ENCODE results near the gene USP10.

The USP10 gene

GRCh38 chr16:84810518-84811273 is 110.9 kb downstream of the USP10 start:
- no peak for DNase-seq

DNA sequence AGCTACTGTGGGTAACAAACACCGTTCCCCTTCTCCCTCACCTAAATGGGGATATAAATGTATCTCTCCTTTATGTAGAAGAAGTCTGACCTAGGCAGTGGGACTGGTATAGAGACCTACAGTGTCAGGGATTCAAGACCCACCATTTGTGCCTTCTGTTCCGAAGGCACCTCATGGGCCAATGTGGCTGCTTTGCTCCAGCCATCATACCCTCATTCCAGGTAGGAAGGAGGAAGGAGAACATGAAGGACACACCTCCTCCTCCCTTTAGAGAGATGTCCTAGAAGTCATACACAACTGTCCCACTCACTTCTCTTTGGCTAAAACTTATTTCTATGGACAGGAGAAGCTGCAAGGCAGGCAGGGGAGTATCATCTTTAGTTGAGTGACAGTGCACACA is 111.7 kb downstream of the USP10 start:
- no peak for DNase-seq

- DNase-seq = no peak
These were observed 113.5 kb downstream of the USP10 start for GRCh38 chr16:84813141-84813934.

GRCh38 chr16:84815462-84815861 is 115.7 kb downstream of the USP10 start:
- no peak for DNase-seq

DNA sequence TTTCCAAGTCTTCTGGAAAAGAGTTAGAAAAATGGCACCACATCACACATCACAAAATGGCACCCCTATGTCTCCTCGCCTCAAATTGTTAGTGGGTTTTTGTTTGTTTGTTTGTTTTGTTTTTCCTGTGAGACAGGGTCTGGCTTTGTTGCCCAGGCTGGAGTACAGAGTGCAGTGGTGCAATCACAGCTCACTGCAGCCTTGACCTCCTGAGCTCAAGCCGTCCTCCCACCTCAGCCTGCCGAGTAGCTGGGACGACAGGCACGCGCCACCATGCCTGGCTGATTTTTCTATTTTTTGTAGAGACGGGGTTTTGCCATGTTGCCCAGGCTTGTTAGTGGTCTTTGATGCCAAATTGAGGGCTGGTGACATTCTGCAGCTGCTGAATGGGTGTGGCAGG is 116.2 kb downstream of the USP10 start:
- DNase-seq = no peak

DNA sequence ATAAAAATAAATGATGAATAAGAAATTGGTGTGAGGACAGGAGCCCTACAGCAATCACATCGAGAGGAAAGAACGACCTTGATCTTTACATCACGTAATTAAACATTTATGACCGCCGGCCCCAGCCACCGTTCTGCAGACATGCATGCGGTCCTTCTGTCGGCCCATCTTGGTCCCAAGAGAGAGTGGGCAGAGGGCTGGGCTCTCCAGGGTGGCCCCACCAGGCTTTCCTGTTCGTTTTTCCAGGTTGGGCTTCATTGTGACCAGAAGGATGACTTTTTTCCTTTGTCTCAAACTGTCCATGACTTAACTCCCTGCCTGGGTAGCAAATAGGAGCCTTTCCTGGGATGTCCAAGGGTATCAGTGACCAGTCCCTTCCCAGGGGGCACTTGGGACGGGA is 116.7 kb downstream of the USP10 start:
- DNase-seq = no peak

GRCh38 chr16:84817206-84817605 is 117.4 kb downstream of the USP10 start:
- no peak for DNase-seq

- no peak for DNase-seq
These were observed 117.8 kb downstream of the USP10 start for GRCh38 chr16:84817613-84818012.

DNA sequence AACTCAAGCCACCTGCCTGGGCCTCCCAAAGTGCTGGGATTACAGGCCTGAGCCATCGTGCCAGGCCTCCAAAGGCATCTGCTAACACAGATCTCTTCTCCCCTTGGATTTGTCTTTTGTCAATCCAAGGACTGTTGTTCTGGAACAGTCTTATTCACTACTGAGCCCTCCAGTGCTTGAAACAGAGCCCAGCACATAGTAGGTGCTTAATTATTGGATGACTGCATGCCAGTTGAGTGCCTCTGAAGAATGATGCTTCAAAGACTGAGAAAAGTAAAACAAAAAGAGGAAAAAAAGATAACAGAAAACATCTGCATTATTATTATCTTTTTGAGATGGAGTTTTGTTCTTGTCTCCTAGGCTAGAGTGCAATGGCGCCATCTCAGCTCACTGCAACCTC is 118.3 kb downstream of the USP10 start:
- DNase-seq = no peak

GRCh38 chr16:84818989-84819643 is 119.3 kb downstream of the USP10 start:
- DNase-seq = no peak

DNA sequence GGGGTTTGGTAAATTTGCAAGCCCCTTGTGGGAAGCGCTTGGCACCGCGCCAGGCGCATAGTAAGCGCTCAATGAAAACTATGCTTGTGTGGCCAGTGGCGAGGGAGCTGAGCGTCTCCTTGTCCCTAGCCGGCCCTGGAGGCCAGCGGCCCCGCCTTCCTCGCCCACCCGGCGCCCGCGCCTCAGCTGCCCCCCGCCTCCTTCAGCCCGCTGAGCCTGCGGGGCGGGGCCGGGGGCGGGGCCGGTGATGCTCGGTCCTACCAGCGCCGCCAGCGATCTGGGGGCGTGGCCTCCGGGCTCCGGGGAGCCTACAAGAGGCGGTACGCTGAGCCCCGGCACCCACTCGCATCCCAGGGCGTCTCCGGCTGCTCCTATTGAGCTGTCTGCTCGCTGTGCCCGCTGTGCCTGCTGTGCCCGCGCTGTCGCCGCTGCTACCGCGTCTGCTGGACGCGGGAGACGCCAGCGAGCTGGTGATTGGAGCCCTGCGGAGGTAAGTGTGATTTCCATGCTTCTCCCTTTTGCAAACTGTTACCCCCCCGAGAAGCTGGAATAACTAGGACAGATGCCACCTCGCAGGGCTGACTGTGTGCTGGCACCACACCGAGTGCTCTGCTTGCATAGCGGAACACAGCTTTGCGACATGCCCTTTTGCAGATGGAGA is 120.0 kb downstream of the USP10 start, which contains the start of gene CRISPLD2:
TSS of gene CRISPLD2 (plus strand) at position 342 of the 661 bp plus-strand sequence. CDS start 18,511 bp downstream, outside the sequence.
- DNase-seq = peak; percentile 80

GRCh38 chr16:84820305-84820684 is 120.5 kb downstream of the USP10 start:
- no peak for DNase-seq

- DNase-seq = no peak
These were observed 121.0 kb downstream of the USP10 start for GRCh38 chr16:84820771-84821170.

GRCh38 chr16:84821179-84821578 is 121.4 kb downstream of the USP10 start:
- no peak for DNase-seq

DNA sequence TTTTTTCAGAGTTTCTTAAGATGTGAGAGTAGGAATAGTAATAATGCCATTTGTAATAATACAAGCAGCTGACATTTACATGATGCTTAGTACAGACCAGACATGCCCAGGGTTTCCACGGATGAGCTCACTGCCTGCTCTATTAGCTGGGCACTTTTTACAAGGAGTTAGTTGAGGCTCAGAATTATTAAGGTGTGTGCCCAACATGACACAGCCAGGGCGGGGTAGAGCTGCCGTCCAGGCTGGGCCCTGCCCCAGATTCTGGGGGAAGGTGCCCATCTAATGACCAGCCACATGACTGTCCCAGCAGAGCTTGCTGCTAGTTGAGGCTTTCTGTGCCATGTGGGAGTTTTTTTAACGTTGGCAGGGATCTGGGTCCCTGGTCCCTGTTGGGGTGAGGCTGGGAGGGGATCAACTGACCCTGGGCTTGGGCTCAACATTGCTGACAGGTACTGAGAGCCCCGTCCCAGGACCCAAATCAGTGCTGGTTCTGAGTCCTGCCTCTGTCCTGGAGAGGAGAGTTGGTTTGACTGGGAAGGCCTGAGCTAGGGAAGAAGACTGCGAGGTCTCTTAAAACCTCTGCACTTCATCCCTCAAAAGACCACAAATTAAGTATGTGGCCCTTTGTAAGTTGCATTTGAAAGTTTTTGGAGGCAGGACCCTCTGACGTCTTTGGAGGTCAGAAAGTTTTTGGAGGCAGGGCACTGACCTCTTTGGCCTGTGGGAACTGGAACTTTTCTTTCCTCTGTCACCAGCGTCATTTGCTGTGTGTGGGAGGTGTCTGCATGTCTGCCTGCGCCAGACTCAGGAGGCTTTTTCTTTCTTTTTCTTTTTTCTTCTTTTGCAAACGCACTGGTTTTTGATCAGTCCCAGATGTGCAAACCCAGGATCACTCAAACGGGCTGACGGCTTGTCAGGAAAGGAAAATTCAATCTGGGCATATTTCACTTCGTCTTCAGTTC is 122.2 kb downstream of the USP10 start:
- no peak for DNase-seq

DNA sequence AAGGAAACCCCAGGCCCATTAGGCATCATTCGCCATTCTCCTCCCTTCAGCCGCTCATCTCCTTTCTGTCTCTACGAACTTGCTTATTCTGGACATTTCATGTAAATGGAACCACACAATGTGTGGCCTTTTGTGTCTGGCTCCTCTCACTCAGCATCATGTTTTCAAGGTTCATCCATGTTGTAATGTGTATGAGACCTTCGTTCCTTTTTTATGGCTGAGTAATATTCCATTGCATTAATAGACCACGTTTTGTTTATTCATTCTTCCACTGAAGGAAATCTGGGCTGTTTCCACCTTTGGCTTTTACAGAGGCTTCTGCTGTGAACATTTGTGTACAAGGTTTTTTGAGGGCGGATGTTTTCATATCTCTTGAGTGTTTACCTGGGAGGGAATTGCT is 123.2 kb downstream of the USP10 start:
- DNase-seq = no peak

- no peak for DNase-seq
These were observed 123.7 kb downstream of the USP10 start for GRCh38 chr16:84823484-84823883.

GRCh38 chr16:84823926-84824325 is 124.1 kb downstream of the USP10 start:
- DNase-seq = no peak

DNA sequence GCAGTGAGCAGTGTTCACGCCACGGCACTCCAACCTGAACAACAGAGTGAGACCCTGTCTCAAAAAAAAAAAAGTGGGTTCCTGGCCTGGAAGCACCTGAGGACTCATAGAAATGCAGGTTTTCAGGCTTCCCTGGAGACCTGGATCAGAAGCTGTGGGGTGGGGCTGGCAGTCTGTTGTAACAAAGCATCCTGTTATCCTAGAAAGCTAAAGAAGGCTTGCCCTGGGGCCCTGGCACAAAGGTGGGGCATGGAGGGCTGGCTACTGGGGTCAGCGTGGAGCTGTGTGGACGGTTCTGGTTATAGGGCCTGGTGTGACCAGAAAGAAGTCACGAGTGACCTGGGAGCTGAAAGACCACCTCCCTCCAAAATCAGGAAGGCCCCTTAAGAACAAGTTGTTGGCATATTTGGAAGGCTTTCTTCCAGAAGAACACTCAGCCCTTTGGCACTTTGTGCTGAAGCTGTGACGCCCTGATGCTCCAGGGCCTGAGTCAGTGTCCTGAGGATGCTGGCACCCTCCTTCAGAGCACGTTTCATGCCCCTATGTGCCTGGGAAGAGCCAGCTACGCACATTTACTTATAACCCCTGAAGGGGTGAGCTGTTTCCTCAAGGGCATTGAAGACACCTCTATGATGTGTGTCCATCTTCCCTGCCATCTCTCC is 126.2 kb downstream of the USP10 start:
- DNase-seq = no peak

DNA sequence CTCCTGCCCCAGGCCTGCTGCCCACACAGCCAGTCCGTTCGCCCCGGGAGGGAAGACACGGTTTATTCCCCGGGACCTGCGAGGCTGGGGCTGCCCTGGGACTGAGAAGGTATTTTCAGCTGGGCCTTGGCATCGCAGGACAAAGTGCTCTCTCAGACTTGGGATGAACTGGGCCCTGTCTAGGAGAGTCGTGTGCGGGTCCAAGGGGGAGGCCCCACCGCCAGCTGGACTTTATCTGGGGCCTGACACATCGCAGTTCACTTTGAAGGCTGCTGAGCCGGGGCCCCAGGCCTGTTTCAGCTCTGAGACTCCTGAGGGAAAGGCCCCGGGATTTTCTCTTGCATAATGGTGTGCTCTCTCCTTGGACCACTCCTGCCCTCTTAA is 126.8 kb downstream of the USP10 start:
- DNase-seq = no peak

DNA sequence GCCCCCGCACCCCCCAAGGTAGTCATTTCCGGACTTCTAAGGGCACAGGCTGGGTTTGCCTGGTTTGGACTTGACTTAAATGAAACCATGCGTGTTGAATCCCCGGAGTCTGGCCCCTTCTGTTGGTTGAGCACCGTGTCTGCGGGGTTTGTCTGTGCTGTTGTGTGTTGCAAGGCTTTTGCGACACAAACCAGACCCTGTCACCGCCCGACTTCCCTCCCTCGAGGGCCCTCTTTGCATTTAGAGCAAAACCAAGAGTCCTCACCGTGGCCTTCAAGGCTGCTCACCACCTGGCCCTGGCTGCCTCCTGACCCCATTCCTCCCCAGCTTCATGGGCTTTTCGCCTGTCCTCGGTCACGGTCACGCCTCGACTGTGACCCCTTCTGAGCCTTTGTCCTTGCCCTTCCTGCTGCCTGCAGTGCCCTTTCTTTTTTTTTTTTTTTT is 127.4 kb downstream of the USP10 start:
- DNase-seq = no peak
